Right ventricle myocardium superior (tissue), 1 donor: ENCODE results near the gene GRM4. TPM values are rescaled to one million over a fixed set of nuclear protein-coding genes. Genes with fewer than 3 reads are reported as not detected.

ENCODE experiments used
- ATAC-seq: fragments of 200-7000 bp; cut with Tn5 transposase; one replicate; pipeline ENCODE4 v1.9.1; 2020; ENCODE audit warnings: mild to moderate bottlenecking; ENCODE audit not compliant: poor library complexity
- DNase-seq: peaks from one replicate; pipeline ENCODE4 v3.0.0-alpha.2; 2020
- intact Hi-C: fragments of 100-400 bp; cut with DNase I; formaldehyde crosslinking; loops from one replicate; pipeline ENCODE4 v1.11.2; 2022
- total RNA-seq: library from RNA; stranded (reverse); fragmentation: NEBNext Ultra II Directional; extraction: Animal tissue kit (Norgen Biotek cat#: 25700); gene quantifications from one replicate; pipeline ENCODE4 v1.2.1, GENCODE V29; 2021
- donor health status: DM: no; HTN: yes; CAD: no; lungs with severe emphysema.

Gene GRM4
- total RNA-seq, 1 donor from 2014 or later = not detected

DNA sequence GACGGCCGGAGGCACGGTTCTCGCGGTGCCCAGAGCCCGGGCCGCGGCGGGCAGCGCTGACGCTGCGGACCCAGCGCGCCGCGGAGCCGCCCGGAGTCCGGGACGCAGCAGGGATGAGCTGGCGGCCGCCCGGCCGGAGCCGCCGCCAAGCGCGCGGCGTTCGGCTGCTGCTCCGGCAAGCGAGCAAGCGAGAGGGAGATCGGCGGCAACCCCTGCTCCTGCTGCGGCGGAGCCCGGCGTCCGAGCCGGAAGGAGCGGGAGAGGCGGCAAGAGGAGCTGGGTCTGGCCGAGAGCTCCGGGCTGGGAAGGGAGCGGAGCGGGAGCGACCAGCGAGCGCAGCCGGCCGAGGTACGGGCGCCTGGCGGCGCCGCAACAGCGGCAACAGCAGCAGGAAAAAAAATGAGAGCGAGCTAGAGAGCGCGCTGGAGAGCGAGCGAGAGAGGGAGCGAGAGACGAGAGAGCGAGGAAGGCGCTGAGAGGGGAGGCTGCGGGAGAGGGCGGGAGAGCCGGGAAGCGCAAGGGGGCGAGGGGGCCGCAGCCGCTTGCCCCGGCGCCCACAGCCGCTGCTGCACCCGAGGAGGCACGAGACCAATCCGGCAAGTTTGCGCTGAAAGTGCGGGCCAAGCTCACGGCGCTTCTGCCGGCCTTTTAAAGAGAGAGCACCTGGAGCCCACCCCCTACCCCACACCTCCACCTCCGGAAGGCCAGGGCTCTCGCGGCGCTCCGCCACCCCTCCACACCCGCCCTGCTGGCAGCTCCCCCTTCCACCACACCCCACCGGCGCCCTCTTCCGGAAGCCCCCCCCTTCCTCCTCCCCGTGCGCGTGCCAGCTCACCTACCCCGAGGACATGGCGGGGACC, 496 bp downstream of the GRM4 start:
- peak; percentile 73 for ATAC-seq
- peak; percentile 22 for DNase-seq
- intact Hi-C loops = no loop called here

DNA sequence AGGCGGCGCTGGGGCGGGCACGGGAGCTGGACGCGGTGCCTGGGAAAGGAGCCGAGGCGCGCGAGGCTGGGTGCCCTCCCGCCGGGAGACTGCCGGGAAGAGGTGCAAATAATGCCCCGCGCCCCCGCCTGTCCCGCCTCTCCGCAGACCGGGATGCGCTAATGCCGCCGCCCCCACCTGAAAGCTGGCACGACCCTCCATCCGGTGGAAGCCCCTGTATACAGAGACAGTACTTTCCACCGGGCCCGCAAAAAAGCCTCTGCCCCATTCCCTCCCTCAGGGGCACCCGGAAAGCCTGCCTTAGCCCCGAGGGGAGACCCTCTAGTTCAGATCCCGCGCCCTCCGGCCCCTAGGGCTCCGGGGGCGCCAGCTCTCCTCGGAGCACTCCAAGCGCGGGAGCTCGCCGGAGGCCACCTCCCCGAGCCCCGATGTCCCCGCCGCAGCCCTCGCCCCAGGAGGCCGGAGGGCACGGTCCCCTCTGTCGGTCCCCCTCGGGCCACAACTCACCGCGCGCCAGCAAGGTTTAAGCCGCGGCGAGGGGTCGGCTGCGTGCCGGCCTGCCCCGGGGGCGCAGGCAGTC, 1.2 kb downstream of the GRM4 start:
- ATAC-seq = no peak
- DNase-seq = no peak
- intact Hi-C loops = no loop called here

DNA sequence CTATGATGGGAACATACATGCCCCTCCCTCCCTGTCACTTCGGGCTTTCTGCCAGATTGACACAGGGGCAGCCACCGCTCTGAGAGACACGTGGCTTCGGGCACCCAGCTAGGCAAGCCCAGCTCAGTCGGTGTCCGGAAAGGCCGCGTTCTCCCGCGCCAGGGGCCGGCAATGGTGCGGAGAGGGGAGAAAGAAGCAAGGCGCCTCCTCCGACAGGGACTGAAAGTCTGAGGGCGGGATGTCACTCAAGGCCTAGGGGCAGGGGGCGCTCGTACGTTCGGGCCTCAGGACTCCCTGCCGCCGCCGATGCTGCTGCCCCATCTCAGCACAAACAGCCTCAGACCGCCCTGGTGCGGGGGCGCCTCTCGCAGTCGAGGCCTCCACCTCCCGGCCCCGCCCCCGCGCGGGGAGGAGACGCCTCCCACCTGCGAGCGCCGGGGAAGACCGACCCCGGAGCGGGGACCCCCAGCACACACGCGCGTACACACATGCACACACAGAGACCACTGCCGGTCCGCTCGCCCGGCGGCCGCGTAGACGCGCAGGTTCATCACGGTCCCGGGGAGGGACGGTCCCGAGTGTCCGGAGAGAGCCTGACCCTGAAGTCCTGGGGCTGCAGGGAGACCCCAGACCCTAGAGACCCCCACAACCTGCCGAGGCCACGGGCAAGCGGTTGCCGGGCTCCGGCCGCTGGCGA, 1.9 kb downstream of the GRM4 start:
- DNase-seq (no peak), ATAC-seq (no peak)
- intact Hi-C loops = no loop called here

DNA sequence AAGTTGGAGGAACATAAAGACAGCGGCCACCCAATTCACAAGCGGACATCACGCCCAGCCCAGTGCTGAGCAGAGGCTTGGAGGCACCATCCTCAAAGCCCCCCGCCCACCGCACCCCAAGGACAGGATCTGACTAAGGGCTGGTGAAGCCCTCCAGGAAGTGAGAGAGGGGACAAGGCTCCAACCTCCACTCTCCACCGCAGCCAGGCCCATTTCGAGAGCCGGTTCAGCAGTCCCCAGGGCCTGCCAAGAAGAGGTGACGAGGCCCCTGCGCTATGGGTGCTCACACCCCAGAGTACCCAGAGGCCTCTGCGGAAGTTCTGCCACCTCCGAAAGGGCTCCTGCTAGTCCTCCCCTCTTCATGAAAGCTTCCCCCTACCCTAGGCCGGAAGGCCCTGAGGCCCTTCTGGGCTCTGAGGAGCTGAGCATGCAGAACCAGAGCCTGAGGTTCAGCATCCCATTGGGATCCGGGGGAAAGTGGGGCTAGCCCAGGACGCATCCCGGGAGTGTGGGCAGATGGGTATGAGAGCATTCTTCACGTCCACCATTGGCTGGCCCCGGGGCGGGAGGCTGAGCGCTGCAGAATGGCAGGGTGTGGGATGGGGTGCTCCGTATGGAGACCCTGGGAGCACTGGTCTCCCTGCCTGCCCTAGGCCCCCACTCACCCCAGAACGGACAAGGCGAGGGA, 2.5 kb downstream of the GRM4 start:
- ATAC-seq (no peak), DNase-seq (no peak)
- intact Hi-C loops = no loop called here

DNA sequence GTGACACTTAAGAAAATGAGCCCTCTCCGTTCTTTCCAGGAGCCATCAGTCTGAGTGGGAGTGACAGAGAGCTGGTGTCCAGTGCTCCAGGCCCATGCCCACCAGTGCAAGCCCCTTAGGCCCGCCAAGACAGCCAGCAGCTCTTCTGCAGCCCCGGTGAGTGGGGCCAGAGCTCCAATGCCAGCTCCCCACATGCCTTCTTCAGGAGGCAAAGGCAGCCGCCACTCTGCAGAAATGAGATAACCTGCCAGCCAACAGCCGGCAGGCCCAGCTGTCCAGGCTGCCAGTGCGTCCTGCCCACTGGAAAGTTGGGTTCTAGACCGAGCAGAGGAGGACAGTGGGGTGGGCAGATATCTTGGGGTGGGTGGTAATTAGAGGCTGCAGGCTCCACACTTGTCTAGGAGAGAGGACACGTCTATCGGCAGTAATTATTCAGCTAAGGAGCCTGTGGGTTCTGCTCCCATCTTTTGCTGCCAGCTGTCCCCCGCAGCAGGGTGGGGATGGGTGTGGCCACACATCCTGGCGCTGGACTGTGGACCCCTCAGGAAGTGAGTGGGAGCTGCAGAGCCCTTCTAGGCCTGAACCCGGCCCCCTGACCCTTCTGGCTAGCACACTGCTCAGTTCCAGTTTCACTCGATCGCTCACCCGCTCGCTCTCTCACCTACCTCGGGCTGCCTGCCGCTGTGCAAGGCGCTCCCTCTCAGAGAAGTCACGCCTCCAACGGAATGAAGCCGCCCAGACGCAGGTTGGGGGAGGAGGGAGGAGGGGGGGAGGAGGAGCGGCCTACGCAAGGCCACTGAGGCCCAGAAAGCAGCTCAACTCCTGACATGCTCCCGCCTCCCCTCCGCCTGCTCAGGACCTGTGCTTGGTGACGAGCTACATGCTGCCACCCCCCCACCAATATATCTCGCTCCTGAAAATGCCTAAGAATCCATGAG, 3.6 kb downstream of the GRM4 start:
- ATAC-seq (no peak), DNase-seq (no peak)
- intact Hi-C loops = no loop called here

DNA sequence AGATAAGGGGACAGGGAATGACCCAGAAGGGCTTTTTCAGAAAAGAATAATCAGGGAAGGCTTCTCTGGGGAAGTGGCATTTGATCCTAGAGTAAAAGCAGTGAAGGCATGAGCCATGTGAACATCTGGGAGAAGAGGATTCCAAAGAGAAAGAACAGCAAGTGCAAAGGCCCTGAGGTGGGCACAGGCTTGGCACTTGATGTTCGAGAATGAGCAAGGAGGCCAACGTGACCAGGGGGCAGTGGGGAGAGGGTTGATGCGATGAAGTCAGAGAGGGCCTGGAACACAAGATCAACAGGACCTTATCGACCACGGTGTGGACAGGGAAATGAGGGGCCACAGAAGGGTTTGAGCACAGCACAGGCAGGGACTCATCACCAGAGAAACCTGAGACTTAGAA, 5.8 kb downstream of the GRM4 start:
- ATAC-seq = no peak
- intact Hi-C loops = no loop called here
- no peak for DNase-seq

DNA sequence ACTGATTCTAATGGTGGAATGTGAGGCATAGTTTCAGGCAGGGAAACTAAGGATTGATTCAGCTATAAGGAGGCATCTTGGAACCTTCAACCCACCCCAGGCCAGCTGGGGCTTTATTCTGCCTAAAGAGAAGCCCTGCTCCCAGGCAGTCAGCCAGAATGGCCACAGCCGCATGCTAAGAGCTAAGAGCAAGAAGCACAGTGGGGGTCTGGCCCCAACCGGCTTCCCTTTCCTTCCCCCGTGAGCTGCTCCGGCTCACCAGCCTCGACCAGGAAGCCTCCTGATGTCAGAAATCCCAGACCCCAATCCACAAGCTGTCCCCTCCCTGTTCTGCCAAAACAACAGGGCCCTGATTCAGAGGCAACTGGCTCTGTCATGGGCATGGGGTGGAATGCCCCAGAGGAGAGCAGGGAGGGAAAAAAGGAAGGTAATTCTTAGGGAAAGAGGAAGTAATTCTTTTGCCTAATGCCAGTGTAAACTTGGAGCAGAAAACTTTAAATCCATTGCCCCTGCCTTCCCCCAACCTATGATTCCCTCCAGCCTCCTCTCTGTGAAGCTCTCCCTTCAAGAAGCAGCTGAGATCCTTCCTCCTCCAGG, 6.9 kb downstream of the GRM4 start:
- ATAC-seq (no peak), DNase-seq (no peak)
- intact Hi-C loops = no loop called here

DNA sequence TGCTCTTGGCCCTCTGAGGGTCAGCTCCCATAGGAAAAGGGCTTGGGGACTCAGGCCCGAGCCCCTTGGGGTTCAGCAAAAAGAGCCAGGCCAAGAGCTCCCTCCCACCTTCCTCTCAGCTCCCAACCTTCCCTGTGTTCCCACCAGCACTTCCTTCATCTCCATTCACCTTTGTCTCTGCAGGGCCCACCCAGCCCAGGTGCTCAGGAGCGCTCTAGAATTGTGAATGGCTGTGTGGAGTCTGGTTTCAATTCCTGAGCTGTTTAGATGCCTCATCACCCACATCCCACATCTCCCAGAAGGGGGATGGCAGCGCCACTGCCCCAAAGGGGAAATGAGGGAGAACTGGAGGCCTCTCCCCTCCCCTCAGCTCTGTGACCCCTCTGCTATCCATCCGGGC, 7.7 kb downstream of the GRM4 start:
- intact Hi-C loops = no loop called here
- DNase-seq (no peak), ATAC-seq (no peak)

DNA sequence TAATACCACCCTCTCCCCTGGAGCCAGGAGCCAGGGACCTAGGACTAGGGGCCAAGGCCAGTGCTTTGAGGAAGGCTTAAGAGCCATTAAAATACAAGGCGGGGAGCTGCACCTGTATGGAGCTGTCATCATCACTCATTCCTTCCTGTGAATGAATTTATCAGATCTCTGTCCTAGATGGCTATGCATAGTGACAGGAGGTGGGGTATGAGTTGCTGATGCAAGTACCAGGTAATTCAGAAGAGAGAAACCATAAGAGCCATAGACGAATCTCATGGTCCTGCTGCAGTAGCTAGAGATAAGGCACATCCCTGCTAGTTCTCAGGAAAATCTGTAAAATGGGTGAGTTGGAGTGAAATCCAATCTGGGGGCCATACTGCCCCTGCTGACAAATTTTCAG, 10.3 kb downstream of the GRM4 start:
- intact Hi-C loops = no loop called here
- ATAC-seq (no peak), DNase-seq (no peak)

DNA sequence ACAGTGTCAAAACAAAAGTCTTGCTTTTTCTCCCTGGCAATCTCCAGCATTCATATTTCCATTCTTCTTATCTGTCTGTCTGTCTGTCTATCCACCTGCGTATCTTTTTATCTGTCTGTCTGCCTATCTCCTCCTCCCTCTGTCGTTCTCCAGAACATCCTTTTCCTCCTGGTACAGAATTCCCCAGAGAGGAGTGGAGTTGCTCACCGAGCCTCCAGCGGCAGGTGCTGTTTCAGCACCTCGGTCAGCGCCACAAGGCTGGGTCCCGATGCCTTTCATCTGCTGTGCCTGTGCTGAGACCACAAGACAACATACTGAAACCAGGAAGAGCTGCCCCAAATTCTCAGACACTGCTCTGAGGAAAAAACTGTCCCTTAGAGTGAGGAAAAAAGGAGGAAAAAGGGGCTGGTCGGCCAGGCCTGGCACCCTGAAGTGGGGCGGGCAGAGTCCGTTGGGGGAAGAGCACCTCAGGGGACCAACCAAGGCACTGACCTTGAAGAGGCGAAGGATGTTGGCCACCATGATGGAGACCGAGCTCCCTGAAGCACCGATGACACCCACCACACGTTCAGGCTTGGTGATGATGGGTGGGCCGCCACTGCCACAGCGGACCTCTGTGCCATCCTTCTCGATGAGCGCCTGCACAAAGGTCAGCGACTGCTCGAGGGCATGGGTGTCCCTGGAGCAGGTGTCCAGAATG, 13.3 kb downstream of the GRM4 start:
- ATAC-seq = no peak
- intact Hi-C loops = no loop called here
- no peak for DNase-seq

DNA sequence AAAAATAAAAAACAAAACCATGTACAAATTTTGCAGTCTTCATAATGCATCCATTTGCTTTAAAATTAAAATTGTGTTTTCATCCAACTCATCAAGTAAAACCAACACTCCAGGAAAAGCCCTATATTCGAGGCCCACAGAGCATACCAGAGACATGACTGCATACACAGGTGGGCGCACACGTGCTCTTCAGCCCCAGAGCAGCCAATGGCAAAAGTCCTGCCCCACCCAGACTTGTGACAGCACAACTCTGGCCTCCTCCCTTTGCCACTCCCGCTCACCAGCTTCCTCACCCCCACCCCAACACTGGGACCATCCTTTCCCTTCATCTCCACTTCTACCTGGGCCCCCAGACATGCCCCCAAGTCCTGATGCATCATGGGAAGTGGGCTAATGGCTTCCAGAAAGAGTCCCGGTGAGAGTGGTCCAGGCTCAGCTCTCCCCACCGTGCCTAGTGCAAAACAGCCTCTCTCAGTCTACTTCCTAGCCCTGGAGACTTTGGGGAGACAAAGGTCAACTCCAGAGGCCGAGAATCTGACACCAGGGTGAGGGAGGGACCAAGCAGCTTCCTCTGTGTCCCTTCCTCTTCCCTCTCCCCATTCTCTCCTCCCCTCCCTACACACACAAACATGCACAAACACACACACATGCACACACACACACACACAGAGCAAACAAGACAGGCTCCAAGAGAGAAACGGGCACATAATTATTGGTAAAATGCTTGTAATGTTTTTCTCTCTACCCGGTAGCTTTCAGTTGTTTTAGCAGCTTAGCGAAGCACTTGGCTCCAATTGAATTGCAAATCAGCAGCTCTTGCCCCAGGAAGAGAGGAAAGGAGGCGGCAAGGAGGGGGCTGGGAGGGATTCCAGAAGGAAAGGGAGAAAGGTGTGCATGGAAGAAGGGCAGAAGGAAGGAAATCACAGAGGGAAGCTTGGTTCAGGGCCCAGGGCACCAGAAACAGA, 14.3 kb downstream of the GRM4 start:
- intact Hi-C loops = no loop called here

DNA sequence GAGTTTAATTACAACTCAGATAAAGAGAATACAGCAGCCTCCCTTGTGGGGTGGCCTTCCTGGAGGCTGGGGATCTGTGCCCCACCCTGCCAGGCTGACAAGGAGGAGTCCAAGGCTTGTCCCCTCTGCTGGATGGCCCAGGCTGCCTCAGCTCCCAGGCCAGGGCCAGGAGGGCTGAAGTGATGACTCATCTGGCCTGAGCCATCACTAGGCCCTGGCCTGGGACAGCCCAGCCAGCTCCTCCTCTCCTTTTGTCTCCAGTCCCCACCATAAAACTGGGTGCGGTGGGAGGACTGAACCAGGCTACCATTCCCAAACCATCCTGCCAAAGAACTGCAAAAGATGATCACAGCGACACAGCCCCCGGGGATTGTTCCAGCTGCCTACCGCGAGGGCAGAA, 15.0 kb downstream of the GRM4 start:
- intact Hi-C loops = no loop called here
- ATAC-seq = no peak
- DNase-seq = no peak

More for the DNA sequence above, 14.3 kb downstream of the GRM4 start:
- DNase-seq (no peak), ATAC-seq (no peak)

DNA sequence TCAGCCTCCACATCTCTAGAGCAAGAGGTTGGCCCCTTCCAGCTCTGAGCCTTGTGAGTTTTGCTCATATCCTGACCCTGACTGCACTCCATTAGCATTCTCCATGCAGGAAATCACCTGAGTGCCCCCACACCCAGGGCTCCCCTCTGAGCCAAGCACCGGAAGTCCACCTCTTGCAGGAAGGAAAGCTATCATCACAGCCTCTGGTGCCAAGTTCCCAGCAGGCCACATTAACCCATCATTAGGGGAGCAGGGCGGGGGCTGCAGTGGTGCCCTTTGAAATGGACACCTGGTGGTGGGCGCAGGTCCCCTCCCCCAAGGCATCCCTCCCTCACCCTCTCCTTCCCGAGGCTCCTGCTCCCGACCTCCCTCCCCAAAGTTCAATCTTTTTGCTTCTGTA, 16.1 kb downstream of the GRM4 start:
- ATAC-seq = no peak
- intact Hi-C loops = no loop called here

DNA sequence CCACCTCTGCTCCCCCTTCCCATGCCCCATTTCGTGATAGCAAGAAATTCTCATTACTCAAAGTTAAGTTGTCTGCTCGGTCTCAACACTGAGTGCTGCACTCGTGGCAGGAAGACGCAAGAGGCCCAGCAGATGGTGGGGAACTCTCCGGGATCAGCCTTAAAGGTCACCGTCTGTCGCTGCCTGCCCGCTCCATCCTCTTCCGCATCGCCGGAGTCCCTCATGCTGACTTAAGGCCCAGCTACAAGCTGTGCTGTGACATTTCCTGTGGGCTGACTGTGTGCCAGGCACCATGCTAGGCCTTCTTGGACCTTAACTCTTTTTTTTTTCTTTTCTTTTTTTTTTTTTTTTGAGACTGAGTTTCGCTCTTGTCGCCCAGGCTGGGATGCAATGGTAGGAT, 17.8 kb downstream of the GRM4 start:
- ATAC-seq (no peak), DNase-seq (no peak)
- intact Hi-C loops = no loop called here

More for the DNA sequence above, 16.1 kb downstream of the GRM4 start:
- no peak for DNase-seq

DNA sequence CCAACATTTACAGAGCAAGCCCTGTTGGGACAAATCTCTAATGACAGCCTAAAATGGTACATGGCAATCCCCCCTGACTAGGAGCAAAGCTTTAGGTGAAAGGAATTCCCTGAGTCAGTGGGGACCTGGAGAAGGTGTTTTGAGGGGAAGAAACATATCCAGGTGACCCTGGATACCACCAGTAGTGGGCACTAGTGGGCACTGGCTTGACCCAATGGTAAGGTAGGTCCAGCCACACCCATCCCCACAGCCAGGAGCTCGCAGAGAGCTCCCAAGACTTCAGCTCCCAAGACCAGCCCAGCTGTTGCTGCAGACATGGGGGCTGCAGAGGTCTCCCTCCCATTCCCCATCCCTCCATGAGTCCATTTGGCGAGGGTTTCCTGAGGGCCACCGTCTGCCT, 19.5 kb downstream of the GRM4 start:
- ATAC-seq = no peak
- no peak for DNase-seq
- intact Hi-C loops = no loop called here

DNA sequence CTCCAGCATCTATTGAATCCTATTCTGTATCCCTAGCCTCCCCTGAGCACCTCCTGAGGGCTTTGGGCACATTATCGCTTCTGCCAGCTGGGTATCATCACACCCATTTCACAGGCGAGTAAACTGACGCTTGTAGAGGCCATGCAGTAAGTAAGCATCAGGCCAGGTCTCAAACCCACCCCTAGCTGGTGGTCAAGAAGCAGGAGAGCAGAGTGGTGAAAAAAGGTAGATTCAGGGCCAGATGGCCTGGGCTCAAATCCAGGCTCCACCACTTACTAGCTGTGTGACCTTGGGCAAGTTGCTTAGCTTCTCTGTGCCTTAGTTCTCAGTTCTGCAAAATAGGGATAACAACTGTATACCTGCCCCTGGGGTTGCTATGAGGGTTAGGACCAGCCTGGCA, 19.9 kb downstream of the GRM4 start:
- DNase-seq = no peak
- ATAC-seq = no peak
- intact Hi-C loops = no loop called here
